ENCODE data around the gene POLG.

DNA sequence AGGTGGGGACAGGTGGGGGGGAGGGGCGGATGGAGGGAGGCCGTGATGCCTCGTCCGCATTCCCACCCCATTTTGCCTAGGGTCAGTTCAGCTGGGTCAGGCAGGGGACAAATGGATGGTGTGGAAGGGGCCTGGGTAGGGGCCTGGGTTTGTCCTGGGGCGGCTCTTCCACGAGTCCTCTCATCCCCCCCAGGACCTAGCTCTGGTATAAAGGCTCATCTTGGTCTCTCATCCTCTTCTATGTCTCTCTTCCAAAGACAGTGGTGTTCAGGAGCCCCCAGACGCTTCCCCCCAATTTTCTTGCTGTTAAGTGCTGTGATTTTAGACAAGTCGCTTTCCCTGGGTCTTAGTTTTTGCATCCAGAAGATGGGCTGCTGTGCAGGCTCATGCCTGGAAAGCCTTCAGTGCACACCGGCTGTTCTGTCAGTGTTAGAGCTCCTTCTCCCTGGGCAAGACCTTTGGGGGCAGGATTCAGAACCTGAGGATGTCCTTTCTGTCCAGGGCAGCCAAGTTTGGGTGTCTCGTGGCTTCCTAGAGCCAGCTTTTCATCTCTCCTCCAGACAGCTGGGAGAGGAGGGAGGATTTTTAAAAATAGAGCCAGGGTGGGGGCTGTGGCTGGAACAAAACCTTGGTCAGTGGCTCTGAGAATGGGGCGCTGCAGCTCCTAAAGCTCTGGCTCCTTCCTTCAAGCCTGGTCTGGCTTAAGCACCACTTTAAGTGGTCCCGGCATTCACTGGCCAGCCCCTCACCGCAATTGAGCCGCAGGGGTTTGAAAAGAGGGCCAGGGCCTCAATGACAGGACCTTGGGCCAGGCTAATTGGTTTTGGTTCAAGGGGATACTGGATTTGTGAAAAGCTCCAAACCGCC, 37.7 kb upstream of the POLG start:
- TF ChIP-seq POLR2A (IDR thresholded peaks at IDR 0.05; ENCODE audit: low read length) (no peak), GATA1 (IDR thresholded peaks at IDR 0.05; ENCODE audit: low read depth, low read length) (no peak)

Measured in erythroblast (primary cell).